SU-DHL-6 (cell line): ENCODE results near the gene PSAPL1.

Source experiments
- H2AFZ ChIP-seq: fragments of 200-600 bp; sonication (generic); 2 replicates; pipeline ENCODE4 v1.6.1; 2014; ENCODE audit warnings: low read depth, mild to moderate bottlenecking, moderate library complexity, mixed read lengths, antibody characterized with exemption, low read length; ENCODE audit not compliant: severe bottlenecking
- H3F3A ChIP-seq: fragments of 200-600 bp; shearing (Covaris generic); 2 replicates; pipeline ENCODE4 v1.6.0; 2016; ENCODE audit warnings: antibody characterized with exemption, mild to moderate bottlenecking; ENCODE audit not compliant: insufficient read depth
- H3K27ac ChIP-seq: fragments of 200-600 bp; sonication (generic); 2 replicates; pipeline ENCODE4 v1.5.1; 2016; ENCODE audit warnings: low read depth, mild to moderate bottlenecking, low read length, moderate library complexity, mixed read lengths
- H3K27me3 ChIP-seq: fragments of 200-600 bp; sonication (generic), shearing (Covaris generic); 2 replicates; pipeline ENCODE4 v1.6.0; 2014; ENCODE audit warnings: mild to moderate bottlenecking, low read length
- H3K36me3 ChIP-seq: fragments of 200-600 bp; sonication (generic); 2 replicates; pipeline ENCODE4 v1.6.1; 2014; ENCODE audit warnings: mild to moderate bottlenecking, low read length, mixed read lengths
- H3K4me2 ChIP-seq: fragments of 300-600, 200-600 bp; shearing (Covaris generic), sonication (generic); 2 replicates; pipeline ENCODE4 v1.6.0; 2014; ENCODE audit warnings: low read length, low read depth, mild to moderate bottlenecking; ENCODE audit not compliant: poor library complexity, severe bottlenecking
- H3K4me3 ChIP-seq: fragments of 200-600 bp; sonication (generic); 2 replicates; pipeline ENCODE4 v1.5.1; 2014; ENCODE audit warnings: antibody characterized with exemption, low read length, mild to moderate bottlenecking, mixed read lengths; ENCODE audit not compliant: insufficient read depth, poor library complexity, severe bottlenecking
- H3K79me2 ChIP-seq: fragments of 200-600 bp; sonication (generic); 2 replicates; pipeline ENCODE4 v1.6.1; 2014; ENCODE audit warnings: mild to moderate bottlenecking, low read length, moderate library complexity; ENCODE audit not compliant: insufficient read depth
- H3K9ac ChIP-seq: fragments of 200-600 bp; sonication (generic); 2 replicates; pipeline ENCODE4 v1.7.0; 2014; ENCODE audit warnings: mild to moderate bottlenecking, low read length
- H3K9me2 ChIP-seq: fragments of 200-600 bp; sonication (generic); replicated peaks from 2 replicates; pipeline ENCODE4 v1.6.1; 2014; ENCODE audit warnings: low read length; ENCODE audit not compliant: insufficient read depth
- H3K9me3 ChIP-seq: fragments of 200-600 bp; sonication (generic); 2 replicates; pipeline ENCODE4 v1.6.1; 2014; ENCODE audit warnings: low read length, mixed read lengths; ENCODE audit not compliant: insufficient read depth
- H4K20me1 ChIP-seq: fragments of 200-600 bp; sonication (generic); 2 replicates; pipeline ENCODE4 v1.6.1; 2014; ENCODE audit warnings: low read depth, mild to moderate bottlenecking, antibody characterized with exemption, low read length, moderate library complexity, mixed read lengths
- EZH2phosphoT487 ChIP-seq: fragments of 200-600 bp; sonication (generic), shearing (Covaris generic); conservative IDR thresholded peaks from 2 replicates; pipeline ENCODE4 v1.6.1; 2018; ENCODE audit warnings: mild to moderate bottlenecking, antibody characterized with exemption, low read length, moderate library complexity, mixed read lengths
- TF ChIP-seq, protein P1 (sequence below): fragments of 200-600 bp; sonication (generic); IDR thresholded peaks from one replicate; pipeline ENCODE4 v1.5.1; 2017; ENCODE audit warnings: antibody characterized with exemption, mild to moderate bottlenecking, low read length, moderate library complexity; ENCODE audit not compliant: insufficient read depth, poor library complexity, severe bottlenecking

Gene PSAPL1

DNA sequence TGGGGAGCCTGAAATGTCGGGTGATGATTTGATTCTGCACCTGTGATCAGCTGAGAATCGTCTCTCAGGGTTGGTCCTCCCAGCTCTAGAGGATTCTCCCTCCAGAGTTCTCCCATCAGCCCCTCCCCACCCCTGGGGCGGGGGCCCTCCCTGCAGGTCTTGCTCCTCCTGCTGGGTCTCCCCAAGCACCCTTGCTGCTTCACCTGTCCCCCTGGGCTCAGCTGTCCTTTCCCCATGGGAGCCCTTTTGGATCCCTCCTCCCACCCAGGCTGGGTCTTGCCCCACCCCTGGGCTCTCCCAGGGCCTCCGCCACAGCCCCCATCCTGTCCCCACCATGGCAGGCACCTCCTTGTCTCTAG lies 22.2 kb downstream of the PSAPL1 start:
- Histone ChIP-seq H3K79me2 (no peaks in the 10 kb centered on the region), H3K9ac (no peak overlapping the region), H3K4me3 (no peak overlapping the region), H3F3A (no peaks in the 10 kb centered on the region), H3K36me3 (no peaks in the 10 kb centered on the region), H2AFZ (no peak overlapping the region), H3K9me2 (no peaks in the 10 kb centered on the region), H3K9me3 (no peaks in the 10 kb centered on the region), H3K27ac (no peak overlapping the region), H3K4me2 (no peak overlapping the region), H4K20me1 (no peaks in the 10 kb centered on the region), H3K27me3 (no peaks in the 10 kb centered on the region)
- no peak for TF ChIP-seq EZH2phosphoT487

DNA sequence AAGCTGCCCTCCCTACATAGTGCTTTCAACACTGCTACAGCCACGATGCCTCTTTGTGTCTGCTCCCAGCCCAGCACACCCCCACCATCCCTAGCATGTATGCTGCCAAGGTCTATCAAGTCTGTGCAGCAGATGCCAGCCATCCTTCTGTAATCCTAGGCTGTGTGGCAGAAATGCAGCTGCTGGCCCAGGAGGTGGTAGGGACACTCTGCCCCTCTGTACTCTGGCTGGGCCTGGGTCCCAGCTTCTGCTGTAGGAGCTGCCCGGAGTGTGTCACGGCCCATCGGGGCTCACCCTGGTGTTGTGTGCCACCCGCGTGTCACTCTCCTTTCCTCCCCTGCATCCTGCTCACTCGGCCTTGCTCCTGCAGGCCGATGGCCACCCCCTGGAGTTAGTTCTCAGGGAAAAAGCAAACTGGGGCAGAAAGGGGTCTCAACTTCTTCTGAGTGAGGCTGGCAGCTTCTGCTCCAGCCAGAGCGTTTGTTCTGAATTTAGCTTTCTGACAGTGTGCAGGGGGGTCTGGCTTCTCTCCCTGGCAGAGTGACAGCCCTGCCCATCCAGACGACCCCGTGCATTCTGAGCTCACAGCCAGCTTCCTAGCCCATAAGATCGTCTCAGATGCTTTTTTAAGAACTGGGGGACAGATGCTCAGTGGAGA lies 22.7 kb downstream of the PSAPL1 start:
- no peak overlapping the region for H3K27ac ChIP-seq

DNA sequence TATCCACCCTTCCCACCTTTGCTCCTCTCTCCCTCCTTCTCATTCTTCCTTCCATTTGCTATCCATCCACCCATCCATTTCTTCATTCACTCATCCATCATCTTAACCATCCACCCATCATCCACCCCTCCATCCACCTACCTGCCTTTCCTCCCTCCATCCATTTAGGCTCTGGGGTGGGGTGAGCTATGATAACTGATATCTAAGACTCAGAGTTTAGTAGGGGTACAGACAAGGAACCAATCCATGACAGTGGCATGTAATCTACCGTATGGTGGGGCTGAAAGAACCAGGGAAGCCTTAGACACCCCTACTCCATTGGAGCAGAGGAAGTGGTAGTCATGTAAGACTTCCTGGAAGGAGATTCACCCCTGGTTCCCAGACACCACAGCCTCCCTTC lies 23.2 kb downstream of the PSAPL1 start:
- Histone ChIP-seq H3K4me2 (no peak overlapping the region), H3K27ac (no peak overlapping the region), H3F3A (no peaks in the 10 kb centered on the region), H3K36me3 (no peaks in the 10 kb centered on the region), H2AFZ (no peak overlapping the region), H3K9me3 (no peaks in the 10 kb centered on the region), H3K9me2 (no peaks in the 10 kb centered on the region), H3K27me3 (no peaks in the 10 kb centered on the region), H3K9ac (no peak overlapping the region), H3K4me3 (no peak overlapping the region), H4K20me1 (no peaks in the 10 kb centered on the region), H3K79me2 (no peaks in the 10 kb centered on the region)
- TF ChIP-seq, protein P1, sequence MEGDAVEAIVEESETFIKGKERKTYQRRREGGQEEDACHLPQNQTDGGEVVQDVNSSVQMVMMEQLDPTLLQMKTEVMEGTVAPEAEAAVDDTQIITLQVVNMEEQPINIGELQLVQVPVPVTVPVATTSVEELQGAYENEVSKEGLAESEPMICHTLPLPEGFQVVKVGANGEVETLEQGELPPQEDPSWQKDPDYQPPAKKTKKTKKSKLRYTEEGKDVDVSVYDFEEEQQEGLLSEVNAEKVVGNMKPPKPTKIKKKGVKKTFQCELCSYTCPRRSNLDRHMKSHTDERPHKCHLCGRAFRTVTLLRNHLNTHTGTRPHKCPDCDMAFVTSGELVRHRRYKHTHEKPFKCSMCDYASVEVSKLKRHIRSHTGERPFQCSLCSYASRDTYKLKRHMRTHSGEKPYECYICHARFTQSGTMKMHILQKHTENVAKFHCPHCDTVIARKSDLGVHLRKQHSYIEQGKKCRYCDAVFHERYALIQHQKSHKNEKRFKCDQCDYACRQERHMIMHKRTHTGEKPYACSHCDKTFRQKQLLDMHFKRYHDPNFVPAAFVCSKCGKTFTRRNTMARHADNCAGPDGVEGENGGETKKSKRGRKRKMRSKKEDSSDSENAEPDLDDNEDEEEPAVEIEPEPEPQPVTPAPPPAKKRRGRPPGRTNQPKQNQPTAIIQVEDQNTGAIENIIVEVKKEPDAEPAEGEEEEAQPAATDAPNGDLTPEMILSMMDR, result no peak
- TF ChIP-seq EZH2phosphoT487, result no peak

More for the DNA sequence above, 22.7 kb downstream of the PSAPL1 start:
- no peak for TF ChIP-seq EZH2phosphoT487
- TF ChIP-seq, protein P1, result no peak
- Histone ChIP-seq H3F3A (no peaks in the 10 kb centered on the region), H3K4me3 (no peak overlapping the region), H2AFZ (no peak overlapping the region), H3K9ac (no peak overlapping the region), H3K9me2 (no peaks in the 10 kb centered on the region), H3K79me2 (no peaks in the 10 kb centered on the region), H3K27me3 (no peaks in the 10 kb centered on the region), H4K20me1 (no peaks in the 10 kb centered on the region), H3K4me2 (no peak overlapping the region), H3K36me3 (no peaks in the 10 kb centered on the region), H3K9me3 (no peaks in the 10 kb centered on the region)

DNA sequence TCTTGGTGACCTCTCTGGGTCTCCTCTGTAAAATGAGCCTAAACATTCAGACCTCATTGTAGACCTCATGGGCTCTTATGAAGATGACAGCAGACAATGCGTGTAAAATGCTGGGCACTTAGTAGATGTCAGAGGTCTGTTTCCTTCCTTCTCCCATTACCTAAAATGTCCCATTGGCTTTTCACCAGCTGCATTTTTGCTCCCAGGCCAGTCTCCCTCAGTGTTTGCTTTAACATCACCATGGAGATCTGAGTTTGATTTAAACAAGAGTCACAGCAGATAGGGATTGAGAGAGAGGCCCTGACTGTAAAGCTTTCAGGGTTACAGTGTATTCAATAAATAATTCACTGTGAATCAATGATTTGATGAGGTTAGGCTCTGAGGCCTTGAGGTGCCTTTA lies 24.3 kb downstream of the PSAPL1 start:
- Histone ChIP-seq H3K27ac (no peak overlapping the region), H3K4me3 (no peak overlapping the region), H3K4me2 (no peak overlapping the region), H3K27me3 (no peaks in the 10 kb centered on the region), H3K9me3 (no peaks in the 10 kb centered on the region), H3F3A (no peaks in the 10 kb centered on the region), H3K36me3 (no peaks in the 10 kb centered on the region), H3K9me2 (no peaks in the 10 kb centered on the region), H4K20me1 (no peaks in the 10 kb centered on the region), H3K79me2 (no peaks in the 10 kb centered on the region), H3K9ac (no peak overlapping the region), H2AFZ (no peak overlapping the region)
- TF ChIP-seq EZH2phosphoT487, result no peak
- TF ChIP-seq, protein P1, result no peak
